Smooth muscle cell (in vitro differentiated cells): ENCODE measurements around the gene SMOC1. TPM values are rescaled to one million over a fixed set of nuclear protein-coding genes. Genes with fewer than 3 reads are reported as not detected.

Experiments
- DNase-seq: peaks from one replicate; lab custom pipeline; 2025; ENCODE audit not compliant: unreplicated experiment; lab: John Stamatoyannopoulos, UW
- H2AFZ ChIP-seq: fragments of 200-600 bp; sonication (generic); 2 replicates; pipeline ENCODE4 v1.6.0; 2016; ENCODE audit warnings: antibody characterized with exemption, low read depth, mild to moderate bottlenecking
- H3F3A ChIP-seq: fragments of 200-600 bp; sonication (generic); 2 replicates; pipeline ENCODE4 v1.6.0; 2017; ENCODE audit warnings: antibody characterized with exemption, low read depth
- H3K27ac ChIP-seq: fragments of 200-600 bp; sonication (generic); 2 replicates; pipeline ENCODE4 v1.5.1; 2016; ENCODE audit warnings: low read depth, mild to moderate bottlenecking
- H3K27me3 ChIP-seq: fragments of 200-600 bp; sonication (generic); 2 replicates; pipeline ENCODE4 v1.6.1; 2016; ENCODE audit warnings: low read depth, mild to moderate bottlenecking
- H3K36me3 ChIP-seq: fragments of 200-600 bp; sonication (generic); 2 replicates; pipeline ENCODE4 v1.5.1; 2016; ENCODE audit warnings: low read depth
- H3K4me1 ChIP-seq: fragments of 200-600 bp; sonication (generic); 2 replicates; pipeline ENCODE4 v1.5.1; 2016; ENCODE audit warnings: low read depth
- H3K4me2 ChIP-seq: fragments of 200-600 bp; sonication (generic); 2 replicates; pipeline ENCODE4 v1.6.0; 2016; ENCODE audit warnings: mild to moderate bottlenecking
- H3K4me3 ChIP-seq: fragments of 200-600 bp; sonication (generic); 2 replicates; pipeline ENCODE4 v1.5.1; 2016; ENCODE audit warnings: mild to moderate bottlenecking
- H3K79me2 ChIP-seq: fragments of 200-600 bp; sonication (generic); 2 replicates; pipeline ENCODE4 v1.6.0; 2016; ENCODE audit warnings: low read depth, mild to moderate bottlenecking
- H3K9ac ChIP-seq: fragments of 200-600 bp; sonication (generic); 2 replicates; pipeline ENCODE4 v1.6.0; 2016; ENCODE audit warnings: low read depth
- H3K9me3 ChIP-seq: fragments of 200-600 bp; sonication (generic); replicated peaks from 2 replicates; pipeline ENCODE4 v1.5.1; 2016; ENCODE audit warnings: low read depth
- H4K20me1 ChIP-seq: fragments of 200-600 bp; sonication (generic); 2 replicates; pipeline ENCODE4 v1.6.0; 2016; ENCODE audit warnings: low read depth
- WGBS: methylation state at CpG from one replicate; pipeline ENCODE4 v1.1.7; 2016; ENCODE audit warnings: low lambda C conversion rate; 5-methylcytosine and 5-hydroxymethylcytosine counted together
- polyA plus RNA-seq: library from polyadenylated mRNA; unstranded; fragments of >200 nt; fragmentation: Nextera tagmentation; extraction: Ambion mirVana; gene quantifications from 2 replicates; pipeline ENCODE4 v1.2.1, GENCODE V29; 2016
- total RNA-seq: library from RNA; depleted of rRNA; stranded (reverse); fragments of >200 nt; gene quantifications from 2 replicates; pipeline ENCODE4 v1.2.3, GENCODE V29; 2014
- TF ChIP-seq, protein P1 (sequence below): fragments of 200-600 bp; sonication (generic); IDR thresholded peaks from 2 replicates; pipeline ENCODE4 v1.5.1; 2017; ENCODE audit warnings: borderline replicate concordance, mild to moderate bottlenecking, antibody characterized with exemption; ENCODE audit not compliant: insufficient read depth, poor library complexity, severe bottlenecking

SMOC1 gene
- total and polyA plus RNA-seq, 2 experiments from 2014 or later: 1.6 to 6.3 TPM

DNA sequence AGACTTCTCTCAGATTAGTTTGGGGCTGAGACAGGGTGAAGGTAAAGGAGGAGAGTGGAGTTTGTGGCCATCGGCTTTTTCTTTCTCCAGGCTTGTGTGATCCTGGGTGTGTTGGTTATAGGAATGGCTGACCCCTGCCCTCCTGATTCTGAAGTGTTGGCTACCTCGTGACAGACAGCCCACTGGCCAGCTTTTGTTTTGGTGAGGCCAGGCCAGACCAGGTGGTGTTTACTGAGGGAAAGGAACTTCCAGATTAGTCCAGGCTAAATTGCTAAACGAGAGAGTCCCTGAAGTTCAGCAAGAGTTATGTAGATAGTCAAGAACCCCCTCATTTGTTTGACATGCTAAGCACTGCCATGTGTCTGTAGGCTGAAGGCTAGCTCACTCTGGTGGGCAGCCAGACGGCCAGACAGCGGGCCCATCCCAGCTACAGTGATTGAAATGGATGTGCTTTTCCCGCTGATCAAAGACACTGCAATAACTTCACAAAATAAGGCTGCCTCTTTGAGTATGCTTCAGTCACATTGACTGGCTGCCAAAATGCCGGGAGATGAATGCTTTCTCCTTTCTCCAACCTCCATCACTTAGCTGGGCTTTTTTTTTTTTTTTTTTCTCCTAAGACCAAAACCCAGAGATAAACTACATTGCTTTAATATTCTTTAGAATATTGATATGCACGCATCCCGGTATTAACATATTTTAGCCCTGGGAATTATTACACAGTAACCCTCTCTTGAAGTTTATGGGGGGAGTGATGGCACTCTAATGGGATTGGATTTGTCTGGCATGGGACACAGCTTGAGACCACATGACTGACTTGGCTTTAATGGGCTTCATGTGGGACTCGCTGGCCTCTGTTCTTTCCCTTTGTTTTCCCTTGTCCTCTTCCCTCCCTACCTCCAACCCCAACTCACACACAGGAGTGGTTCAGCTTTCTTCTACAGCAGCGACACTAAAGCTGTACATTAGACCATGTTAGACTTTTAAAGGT lies 76.9 kb downstream of the SMOC1 start:
- H3K27ac ChIP-seq: no peak overlapping the region
- DNase-seq: no peak
- no peaks in the 10 kb centered on the region for H3F3A ChIP-seq
- H3K9me3 ChIP-seq: no peaks in the 10 kb centered on the region
- peaks cover 9% of the 10 kb centered on the region for H3K27me3 ChIP-seq
- TF ChIP-seq, protein P1, sequence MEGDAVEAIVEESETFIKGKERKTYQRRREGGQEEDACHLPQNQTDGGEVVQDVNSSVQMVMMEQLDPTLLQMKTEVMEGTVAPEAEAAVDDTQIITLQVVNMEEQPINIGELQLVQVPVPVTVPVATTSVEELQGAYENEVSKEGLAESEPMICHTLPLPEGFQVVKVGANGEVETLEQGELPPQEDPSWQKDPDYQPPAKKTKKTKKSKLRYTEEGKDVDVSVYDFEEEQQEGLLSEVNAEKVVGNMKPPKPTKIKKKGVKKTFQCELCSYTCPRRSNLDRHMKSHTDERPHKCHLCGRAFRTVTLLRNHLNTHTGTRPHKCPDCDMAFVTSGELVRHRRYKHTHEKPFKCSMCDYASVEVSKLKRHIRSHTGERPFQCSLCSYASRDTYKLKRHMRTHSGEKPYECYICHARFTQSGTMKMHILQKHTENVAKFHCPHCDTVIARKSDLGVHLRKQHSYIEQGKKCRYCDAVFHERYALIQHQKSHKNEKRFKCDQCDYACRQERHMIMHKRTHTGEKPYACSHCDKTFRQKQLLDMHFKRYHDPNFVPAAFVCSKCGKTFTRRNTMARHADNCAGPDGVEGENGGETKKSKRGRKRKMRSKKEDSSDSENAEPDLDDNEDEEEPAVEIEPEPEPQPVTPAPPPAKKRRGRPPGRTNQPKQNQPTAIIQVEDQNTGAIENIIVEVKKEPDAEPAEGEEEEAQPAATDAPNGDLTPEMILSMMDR: no peak
- no peaks in the 10 kb centered on the region for H3K36me3 ChIP-seq
- H3K9ac ChIP-seq: no peak overlapping the region
- H2AFZ ChIP-seq: no peak overlapping the region
- no peaks in the 10 kb centered on the region for H3K79me2 ChIP-seq
- no peaks in the 10 kb centered on the region for H4K20me1 ChIP-seq
- no peak overlapping the region for H3K4me3 ChIP-seq
- no peak overlapping the region for H3K4me2 ChIP-seq
- H3K4me1 ChIP-seq: peaks cover 9% of the 10 kb centered on the region
- WGBS: 87% methylated on average over 11 of the region's 11 CpGs

GRCh38 chr14:69956970-69957369 lies 77.8 kb downstream of the SMOC1 start:
- 95% methylated on average over 3 of the region's 3 CpGs for WGBS
- Histone ChIP-seq H3K27me3 (peaks cover 9% of the 10 kb centered on the region), H3K9me3 (no peaks in the 10 kb centered on the region), H3K4me3 (no peak overlapping the region), H3K4me1 (peaks cover 9% of the 10 kb centered on the region), H2AFZ (no peak overlapping the region), H3K36me3 (no peaks in the 10 kb centered on the region), H3K27ac (no peak overlapping the region), H4K20me1 (no peaks in the 10 kb centered on the region), H3K79me2 (no peaks in the 10 kb centered on the region), H3K9ac (no peak overlapping the region), H3K4me2 (no peak overlapping the region), H3F3A (no peaks in the 10 kb centered on the region)
- TF ChIP-seq, protein P1: no peak
- no peak for DNase-seq

- no peak overlapping the region for H2AFZ ChIP-seq
- H3K27me3 ChIP-seq: no peaks in the 10 kb centered on the region
- H3K36me3 ChIP-seq: no peaks in the 10 kb centered on the region
- H3K4me3 ChIP-seq: no peak overlapping the region
- H3K4me1 ChIP-seq: peaks cover 9% of the 10 kb centered on the region
- DNase-seq: no peak
- 94% methylated on average over 1 of the region's 1 CpG for WGBS
- H3K27ac ChIP-seq: no peak overlapping the region
- H3K4me2 ChIP-seq: no peak overlapping the region
- no peaks in the 10 kb centered on the region for H3K9me3 ChIP-seq
- H3K79me2 ChIP-seq: no peaks in the 10 kb centered on the region
- H3F3A ChIP-seq: no peaks in the 10 kb centered on the region
- TF ChIP-seq, protein P1: no peak
- H3K9ac ChIP-seq: no peak overlapping the region
- no peaks in the 10 kb centered on the region for H4K20me1 ChIP-seq
Observed at GRCh38 chr14:69957986-69958385, 78.8 kb downstream of the SMOC1 start.
